Bronchial epithelial cell (primary cell): ENCODE results near the gene INSRR. TPM values are rescaled to one million over a fixed set of nuclear protein-coding genes. Genes with fewer than 3 reads are reported as not detected.

ENCODE experiments used
- DNase-seq: peaks from one replicate; pipeline ENCODE4 v3.0.0-alpha.2; 2010; ENCODE audit warnings: low read depth
- FAIRE-seq: peaks from 2 replicates; lab custom pipeline; 2011; peaks lifted over from hg19 to GRCh38; lab: Jason Lieb, UNC
- H3K27me3 ChIP-seq: 2 replicates; pipeline ENCODE4 v1.5.1; 2011; ENCODE audit warnings: low read length; ENCODE audit not compliant: control insufficient read depth, insufficient read depth
- H3K36me3 ChIP-seq: 2 replicates; pipeline ENCODE4 v1.5.1; 2011; ENCODE audit warnings: low read length; ENCODE audit not compliant: control insufficient read depth, insufficient read depth
- H3K4me3 ChIP-seq: 2 replicates; pipeline ENCODE4 v1.5.1; 2011; ENCODE audit warnings: mild to moderate bottlenecking, low read depth, low read length, control low read depth
- CTCF ChIP-seq: IDR thresholded peaks from 2 replicates; pipeline ENCODE4 v1.5.1; 2011; ENCODE audit warnings: mild to moderate bottlenecking, moderate library complexity, low read length, control low read depth, inconsistent platforms; ENCODE audit not compliant: insufficient read depth, severe bottlenecking
- total RNA-seq: library from RNA; depleted of rRNA; stranded (reverse); fragments of >200 nt; gene quantifications from 2 replicates; pipeline ENCODE4 v1.2.1, GENCODE V29; 2014

INSRR gene
- total RNA-seq, 1 donor from 2014 or later, result not detected

- FAIRE-seq, result no peak
- Histone ChIP-seq H3K36me3 (no peaks in the 10 kb centered on the region), H3K27me3 (peaks cover 39% of the 10 kb centered on the region), H3K4me3 (no peak overlapping the region)
- TF ChIP-seq CTCF, result no peak
- DNase-seq, result no peak
These were observed 12.9 kb downstream of the INSRR start for GRCh38 chr1:156845953-156846545.

GRCh38 chr1:156845055-156845952 lies 13.6 kb downstream of the INSRR start:
- no peak for FAIRE-seq

GRCh38 chr1:156844638-156845037 lies 14.3 kb downstream of the INSRR start:
- FAIRE-seq (no peak), DNase-seq (no peak)
- no peaks in the 10 kb centered on the region for H3K36me3 ChIP-seq
- TF ChIP-seq CTCF, result no peak
- H3K27me3 ChIP-seq, result peaks cover 39% of the 10 kb centered on the region
- H3K4me3 ChIP-seq, result no peak overlapping the region

More at GRCh38 chr1:156845055-156845952, 13.6 kb downstream of the INSRR start:
- H3K36me3 ChIP-seq, result no peaks in the 10 kb centered on the region
- H3K4me3 ChIP-seq, result no peak overlapping the region
- DNase-seq, result no peak
- no peak for TF ChIP-seq CTCF
- H3K27me3 ChIP-seq, result peaks cover 39% of the 10 kb centered on the region

- peaks cover 41% of the 10 kb centered on the region for H3K27me3 ChIP-seq
- no peak for FAIRE-seq
- H3K36me3 ChIP-seq, result no peaks in the 10 kb centered on the region
- H3K4me3 ChIP-seq, result no peak overlapping the region
- no peak for DNase-seq
- TF ChIP-seq CTCF, result no peak
These were observed 14.8 kb downstream of the INSRR start for GRCh38 chr1:156844102-156844501.

- peak; percentile 66 for FAIRE-seq
- Histone ChIP-seq H3K4me3 (no peak overlapping the region), H3K27me3 (peaks cover 38% of the 10 kb centered on the region), H3K36me3 (no peaks in the 10 kb centered on the region)
- TF ChIP-seq CTCF, result no peak
- DNase-seq, result no peak
These were observed 16.2 kb downstream of the INSRR start for GRCh38 chr1:156842618-156843300.
